Kidney epithelial cell (primary cell): ENCODE results near the gene ME2. TPM values are rescaled to one million over a fixed set of nuclear protein-coding genes. Genes with fewer than 3 reads are reported as not detected.
"Not testable (repeated sequence)": the region's sequence is repeated elsewhere in the genome, so short reads cannot be mapped to it uniquely, and the experiment has no call there.

Source experiments
- DNase-seq: peaks from one replicate; pipeline ENCODE4 v3.0.0-alpha.2; 2010; ENCODE audit warnings: low read depth
- H3K27me3 ChIP-seq: 2 replicates; pipeline ENCODE4 v1.6.0; 2011; ENCODE audit warnings: low read length; ENCODE audit not compliant: control insufficient read depth, insufficient read depth
- H3K36me3 ChIP-seq: 2 replicates; pipeline ENCODE4 v1.5.1; 2011; ENCODE audit warnings: low read length; ENCODE audit not compliant: control insufficient read depth, insufficient read depth
- H3K4me3 ChIP-seq: 2 replicates; pipeline ENCODE4 v1.5.1; 2011; ENCODE audit warnings: low read depth, mild to moderate bottlenecking, control low read depth, low read length
- total RNA-seq: library from RNA; depleted of rRNA; stranded (reverse); fragments of >200 nt; gene quantifications from 2 replicates; pipeline ENCODE4 v1.2.3, GENCODE V29; 2015
- TF ChIP-seq, protein P1 (sequence below): IDR thresholded peaks from 2 replicates; pipeline ENCODE4 v1.5.1; 2011; ENCODE audit warnings: mild to moderate bottlenecking, moderate library complexity, low read length, control low read depth, inconsistent platforms; ENCODE audit not compliant: insufficient read depth, poor library complexity, severe bottlenecking

Gene ME2
- total RNA-seq, 1 donor from 2014 or later = 72.4 TPM

DNA sequence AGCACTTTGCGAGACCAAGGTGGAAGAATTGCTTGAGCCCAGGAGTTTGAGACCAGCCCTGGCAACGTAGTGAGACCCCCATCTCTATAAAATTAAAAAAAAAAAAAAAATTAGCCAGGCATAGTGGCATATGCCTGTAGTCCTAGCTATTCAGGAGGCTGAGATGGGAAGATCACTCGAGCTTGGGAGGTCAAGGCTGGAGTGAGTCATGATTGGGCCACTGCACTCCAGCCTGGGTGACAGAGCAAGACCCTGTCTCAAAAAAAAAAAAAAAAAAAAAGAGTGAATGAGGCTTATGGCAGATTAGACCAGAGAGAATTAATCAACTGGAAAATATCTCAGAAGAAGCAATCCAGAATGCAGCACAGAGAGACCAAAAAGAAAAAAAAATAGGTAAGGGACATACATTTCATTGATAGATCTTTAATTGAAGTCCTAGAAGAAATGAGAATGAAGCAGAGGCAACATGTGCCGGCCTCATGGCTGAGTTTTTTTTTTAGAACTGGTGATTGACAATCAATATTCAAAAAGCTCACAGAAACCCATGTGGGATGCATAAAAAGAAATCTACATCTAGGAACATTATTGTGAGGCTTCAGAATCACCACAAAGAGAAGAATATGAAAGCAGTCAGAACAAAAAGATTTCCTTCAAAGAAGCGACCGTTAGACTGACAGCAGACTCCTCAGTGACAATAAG lies 56.7 kb downstream of the ME2 start:
- TF ChIP-seq, protein P1, sequence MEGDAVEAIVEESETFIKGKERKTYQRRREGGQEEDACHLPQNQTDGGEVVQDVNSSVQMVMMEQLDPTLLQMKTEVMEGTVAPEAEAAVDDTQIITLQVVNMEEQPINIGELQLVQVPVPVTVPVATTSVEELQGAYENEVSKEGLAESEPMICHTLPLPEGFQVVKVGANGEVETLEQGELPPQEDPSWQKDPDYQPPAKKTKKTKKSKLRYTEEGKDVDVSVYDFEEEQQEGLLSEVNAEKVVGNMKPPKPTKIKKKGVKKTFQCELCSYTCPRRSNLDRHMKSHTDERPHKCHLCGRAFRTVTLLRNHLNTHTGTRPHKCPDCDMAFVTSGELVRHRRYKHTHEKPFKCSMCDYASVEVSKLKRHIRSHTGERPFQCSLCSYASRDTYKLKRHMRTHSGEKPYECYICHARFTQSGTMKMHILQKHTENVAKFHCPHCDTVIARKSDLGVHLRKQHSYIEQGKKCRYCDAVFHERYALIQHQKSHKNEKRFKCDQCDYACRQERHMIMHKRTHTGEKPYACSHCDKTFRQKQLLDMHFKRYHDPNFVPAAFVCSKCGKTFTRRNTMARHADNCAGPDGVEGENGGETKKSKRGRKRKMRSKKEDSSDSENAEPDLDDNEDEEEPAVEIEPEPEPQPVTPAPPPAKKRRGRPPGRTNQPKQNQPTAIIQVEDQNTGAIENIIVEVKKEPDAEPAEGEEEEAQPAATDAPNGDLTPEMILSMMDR = no peak
- no peaks in the 10 kb centered on the region for H3K27me3 ChIP-seq
- no peak for DNase-seq
- no peak overlapping the region for H3K4me3 ChIP-seq
- no peaks in the 10 kb centered on the region for H3K36me3 ChIP-seq

GRCh38 chr18:50937183-50937582 lies 58.3 kb downstream of the ME2 start:
- DNase-seq = no peak
- Histone ChIP-seq H3K27me3 (no peaks in the 10 kb centered on the region), H3K4me3 (no peak overlapping the region), H3K36me3 (no peaks in the 10 kb centered on the region)
- TF ChIP-seq, protein P1 = no peak

DNA sequence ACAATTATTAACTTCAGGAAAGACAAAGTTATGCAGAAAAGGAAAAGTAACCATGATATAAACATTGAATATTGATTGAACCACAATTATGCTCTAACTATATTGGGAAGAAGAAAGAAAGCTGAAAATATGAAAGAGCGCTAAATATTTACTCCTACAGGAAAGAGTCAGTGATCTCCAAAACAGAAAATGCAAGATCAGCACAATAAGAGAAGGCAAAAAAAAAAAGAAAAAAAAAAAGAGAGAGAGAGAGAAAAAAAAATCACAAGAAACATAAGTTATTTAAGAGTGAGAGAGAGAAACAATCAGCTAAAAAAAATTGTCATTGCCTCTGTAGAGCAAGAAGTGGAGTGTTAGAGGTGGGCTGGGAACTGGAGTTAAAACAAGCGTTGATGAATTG lies 60.0 kb downstream of the ME2 start:
- no peaks in the 10 kb centered on the region for H3K27me3 ChIP-seq
- no peaks in the 10 kb centered on the region for H3K36me3 ChIP-seq
- TF ChIP-seq, protein P1 = no peak
- DNase-seq = no peak
- H3K4me3 ChIP-seq = no peak overlapping the region

DNA sequence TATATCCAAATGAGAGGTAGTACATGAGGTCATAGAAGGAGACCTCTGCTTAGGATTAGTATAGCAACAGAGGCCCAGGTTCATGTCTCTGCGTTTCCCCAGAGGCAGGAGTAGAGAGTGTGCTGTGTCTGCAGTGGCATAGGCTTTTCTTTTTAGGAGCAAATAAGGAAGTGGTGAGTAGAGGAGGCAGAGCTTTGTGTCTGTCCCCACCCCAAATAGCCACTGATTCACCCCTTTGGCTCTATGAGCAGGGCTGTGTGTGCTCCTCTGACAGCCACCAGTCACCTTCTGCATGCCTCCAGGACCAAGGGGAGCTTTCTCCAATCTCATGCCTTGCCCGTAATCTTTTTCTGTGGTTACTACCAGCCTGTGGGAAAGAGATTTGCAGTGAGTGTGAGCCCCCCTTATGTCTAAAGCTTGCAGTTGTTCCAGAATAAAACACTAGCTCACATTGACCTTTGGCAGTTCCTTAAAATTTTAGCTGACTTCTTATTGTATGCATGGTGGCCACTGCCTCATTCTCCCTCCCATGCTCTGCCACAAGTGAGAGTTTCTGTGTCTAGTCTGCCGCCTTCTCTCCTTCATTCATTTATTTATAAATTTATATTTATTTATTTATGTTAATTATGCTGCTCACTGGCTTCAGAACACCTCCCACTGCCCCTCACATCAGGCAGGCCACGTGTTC lies 65.5 kb downstream of the ME2 start:
- TF ChIP-seq, protein P1 = no peak
- Histone ChIP-seq H3K27me3 (no peaks in the 10 kb centered on the region), H3K36me3 (no peaks in the 10 kb centered on the region), H3K4me3 (no peak overlapping the region)
- no peak for DNase-seq

- not testable (repeated sequence) for H3K27me3 ChIP-seq, DNase-seq, H3K36me3 ChIP-seq, H3K4me3 ChIP-seq
These were observed 67.0 kb downstream of the ME2 start for GRCh38 chr18:50945918-50946317.

GRCh38 chr18:50947899-50948298 lies 69.0 kb downstream of the ME2 start:
- TF ChIP-seq, protein P1 = no peak

More at GRCh38 chr18:50947899-50948298, 69.0 kb downstream of the ME2 start:
- no peaks in the 10 kb centered on the region for H3K36me3 ChIP-seq
- no peaks in the 10 kb centered on the region for H3K27me3 ChIP-seq
- DNase-seq = no peak
- H3K4me3 ChIP-seq = no peak overlapping the region
